Caco-2 (cell line): Measurements from ENCODE around the gene DPP9. TPM values are rescaled to one million over a fixed set of nuclear protein-coding genes. Genes with fewer than 3 reads are reported as not detected.

ENCODE experiments used
- BruUV-seq: library from RNA; stranded (reverse); fragments of 400-500 nt; replicated peaks from 2 replicates; lab custom pipeline; 2021; lab: Mats Ljungman, UMichigan
- CTCF ChIA-PET: fragments of 300-600 bp; sonication (Branson Sonifier 250); formaldehyde crosslinking; loops from one replicate; lab custom pipeline; 2022; ENCODE audit warnings: antibody characterized with exemption; lab: Charles Lee
- POLR2A ChIA-PET: fragments of 300-600 bp; sonication (Branson Sonifier 250); formaldehyde crosslinking; loops from one replicate; lab custom pipeline; 2022; ENCODE audit warnings: antibody characterized with exemption; lab: Charles Lee
- DNase-seq, 2 experiments: peaks; one replicate each; pipeline versions ENCODE4 v3.0.0 to v3.0.0-alpha.2; 2020 to 2022
- H3K27me3 ChIP-seq: replicated peaks from 2 replicates; pipeline ENCODE4 v1.6.0; 2011; ENCODE audit warnings: low read length; ENCODE audit not compliant: control insufficient read depth, insufficient read depth
- H3K36me3 ChIP-seq: 2 replicates; pipeline ENCODE4 v1.5.1; 2011; ENCODE audit warnings: low read length; ENCODE audit not compliant: control insufficient read depth, insufficient read depth
- H3K4me1 ChIP-seq: fragments of 250-450 bp; sonication (Bioruptor Pico); 2 replicates; pipeline ENCODE4 v1.5.1; 2020; ENCODE audit warnings: mild to moderate bottlenecking
- H3K4me3 ChIP-seq: 2 replicates; pipeline ENCODE4 v1.5.1; 2011; ENCODE audit warnings: low read depth, mild to moderate bottlenecking, control low read depth, low read length
- H3K9me3 ChIP-seq: fragments of 250-450 bp; sonication (Bioruptor Pico); 2 replicates; pipeline ENCODE4 v1.5.1; 2020; ENCODE audit warnings: mild to moderate bottlenecking, moderate library complexity
- H3K27ac Mint-ChIP-seq: one replicate; pipeline ENCODE4 v1.8.0; 2022; ENCODE audit warnings: mixed read lengths; ENCODE audit not compliant: unreplicated experiment
- H3K27me3 Mint-ChIP-seq: one replicate; pipeline ENCODE4 v1.8.0; 2022; ENCODE audit warnings: mixed read lengths; ENCODE audit not compliant: insufficient read depth, unreplicated experiment
- H3K36me3 Mint-ChIP-seq: one replicate; pipeline ENCODE4 v1.8.0; 2022; ENCODE audit warnings: mild to moderate bottlenecking, mixed read lengths; ENCODE audit not compliant: insufficient read depth, unreplicated experiment
- H3K4me1 Mint-ChIP-seq: one replicate; pipeline ENCODE4 v1.8.0; 2022; ENCODE audit warnings: low read depth, mixed read lengths; ENCODE audit not compliant: unreplicated experiment
- H3K4me3 Mint-ChIP-seq: one replicate; pipeline ENCODE4 v1.8.0; 2022; ENCODE audit warnings: mild to moderate bottlenecking, moderate library complexity, mixed read lengths; ENCODE audit not compliant: unreplicated experiment
- H3K9me3 Mint-ChIP-seq: one replicate; pipeline ENCODE4 v1.8.0; 2022; ENCODE audit warnings: mixed read lengths; ENCODE audit not compliant: unreplicated experiment
- intact Hi-C: fragments of 100-400 bp; cut with micrococcal nuclease; formaldehyde crosslinking; loops from one replicate; pipeline ENCODE4 v1.10.0; 2022; ENCODE audit not compliant: unreplicated experiment
- total RNA-seq: library from RNA; stranded (reverse); gene quantifications from 2 replicates; pipeline ENCODE4 v1.2.3, GENCODE V29; 2022
- TF ChIP-seq, protein P1 (sequence below), 2 experiments: fragments of 200-600 bp in 1 of 2; IDR thresholded peaks; 1 replicate in 1 of 2; 2 replicates in 1 of 2; pipeline versions ENCODE4 v1.5.1 to v1.8.0; 2011 to 2022; ENCODE audit warnings: antibody characterized with exemption in 1 of 2, control low read depth in 1 of 2, inconsistent platforms in 1 of 2, low read depth in 1 of 2, low read length in 1 of 2, mild to moderate bottlenecking in 1 of 2, moderate library complexity in 1 of 2; ENCODE audit not compliant: insufficient read depth in 1 of 2, severe bottlenecking in 1 of 2, unreplicated experiment in 1 of 2

DPP9 gene
- total RNA-seq, 1 experiment from 2014 or later = 63.2 TPM

DNA sequence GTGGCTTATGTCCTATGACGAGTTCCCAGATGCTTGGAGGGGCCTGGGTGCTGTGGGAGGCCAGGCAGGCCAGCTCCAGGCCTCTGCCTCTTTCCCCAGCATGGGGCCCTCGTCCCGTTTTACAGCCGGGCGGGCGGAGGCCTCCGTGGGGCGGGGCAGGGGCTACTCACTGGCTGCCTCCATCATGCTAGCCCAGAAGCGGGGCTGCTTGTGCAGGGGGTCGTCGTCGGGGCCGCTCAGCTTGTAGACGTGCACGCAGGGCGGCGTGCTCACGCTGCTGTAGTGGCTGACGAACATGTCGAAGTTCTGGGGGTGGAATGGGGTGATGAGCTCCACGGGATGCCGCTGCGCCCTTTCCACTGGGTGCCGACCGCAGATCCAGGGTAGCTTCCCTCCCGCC is 35.1 kb downstream of the DPP9 start:
- Histone ChIP-seq H3K27me3 (no peaks in the 10 kb centered on the region), H3K4me1 (no peaks in the 10 kb centered on the region), H3K9me3 (no peaks in the 10 kb centered on the region), H3K36me3 (no peaks in the 10 kb centered on the region; the same call in 1 of the 2 replicates), H3K4me3 (no peak overlapping the region)
- Mint-ChIP-seq H3K27me3 (no peaks in the 10 kb centered on the region), H3K27ac (no peak overlapping the region), H3K36me3 (peaks cover 39% of the 10 kb centered on the region), H3K4me3 (no peak overlapping the region), H3K9me3 (no peaks in the 10 kb centered on the region), H3K4me1 (no peaks in the 10 kb centered on the region)
- CTCF ChIA-PET = interaction anchor here (0.9 kb wide), 1 partner anchor 103 kb away, joined by 4 read pairs; the partner anchor contains the start of gene FEM1A
- TF ChIP-seq, protein P1, sequence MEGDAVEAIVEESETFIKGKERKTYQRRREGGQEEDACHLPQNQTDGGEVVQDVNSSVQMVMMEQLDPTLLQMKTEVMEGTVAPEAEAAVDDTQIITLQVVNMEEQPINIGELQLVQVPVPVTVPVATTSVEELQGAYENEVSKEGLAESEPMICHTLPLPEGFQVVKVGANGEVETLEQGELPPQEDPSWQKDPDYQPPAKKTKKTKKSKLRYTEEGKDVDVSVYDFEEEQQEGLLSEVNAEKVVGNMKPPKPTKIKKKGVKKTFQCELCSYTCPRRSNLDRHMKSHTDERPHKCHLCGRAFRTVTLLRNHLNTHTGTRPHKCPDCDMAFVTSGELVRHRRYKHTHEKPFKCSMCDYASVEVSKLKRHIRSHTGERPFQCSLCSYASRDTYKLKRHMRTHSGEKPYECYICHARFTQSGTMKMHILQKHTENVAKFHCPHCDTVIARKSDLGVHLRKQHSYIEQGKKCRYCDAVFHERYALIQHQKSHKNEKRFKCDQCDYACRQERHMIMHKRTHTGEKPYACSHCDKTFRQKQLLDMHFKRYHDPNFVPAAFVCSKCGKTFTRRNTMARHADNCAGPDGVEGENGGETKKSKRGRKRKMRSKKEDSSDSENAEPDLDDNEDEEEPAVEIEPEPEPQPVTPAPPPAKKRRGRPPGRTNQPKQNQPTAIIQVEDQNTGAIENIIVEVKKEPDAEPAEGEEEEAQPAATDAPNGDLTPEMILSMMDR (IDR thresholded peaks at IDR 0.05; ENCODE audit: insufficient read depth in 1 of 2, low read depth in 1 of 2, low read length in 1 of 2, severe bottlenecking in 1 of 2, unreplicated experiment in 1 of 2) = no peak
- POLR2A ChIA-PET = no interaction called here
- DNase-seq = no peak
- no TSS peak for BruUV-seq
- intact Hi-C loops = no loop called here

GRCh38 chr19:4687396-4687795 is 36.2 kb downstream of the DPP9 start:
- Histone ChIP-seq H3K4me1 (no peaks in the 10 kb centered on the region), H3K4me3 (no peak overlapping the region), H3K9me3 (no peaks in the 10 kb centered on the region), H3K27me3 (no peaks in the 10 kb centered on the region), H3K36me3 (no peaks in the 10 kb centered on the region; the same call in 1 of the 2 replicates)
- ChIA-PET POLR2A (no interaction called here), CTCF (no interaction called here)
- no peaks in the 10 kb centered on the region for H3K9me3 Mint-ChIP-seq
- no TSS peak for BruUV-seq
- H3K27me3 Mint-ChIP-seq = no peaks in the 10 kb centered on the region
- H3K36me3 Mint-ChIP-seq = peaks cover 34% of the 10 kb centered on the region
- DNase-seq = no peak
- intact Hi-C loops = no loop called here
- H3K27ac Mint-ChIP-seq = no peak overlapping the region
- H3K4me1 Mint-ChIP-seq = no peaks in the 10 kb centered on the region
- H3K4me3 Mint-ChIP-seq = no peak overlapping the region
- TF ChIP-seq, protein P1 (IDR thresholded peaks at IDR 0.05; ENCODE audit: insufficient read depth in 1 of 2, low read depth in 1 of 2, low read length in 1 of 2, severe bottlenecking in 1 of 2, unreplicated experiment in 1 of 2) = no peak

DNA sequence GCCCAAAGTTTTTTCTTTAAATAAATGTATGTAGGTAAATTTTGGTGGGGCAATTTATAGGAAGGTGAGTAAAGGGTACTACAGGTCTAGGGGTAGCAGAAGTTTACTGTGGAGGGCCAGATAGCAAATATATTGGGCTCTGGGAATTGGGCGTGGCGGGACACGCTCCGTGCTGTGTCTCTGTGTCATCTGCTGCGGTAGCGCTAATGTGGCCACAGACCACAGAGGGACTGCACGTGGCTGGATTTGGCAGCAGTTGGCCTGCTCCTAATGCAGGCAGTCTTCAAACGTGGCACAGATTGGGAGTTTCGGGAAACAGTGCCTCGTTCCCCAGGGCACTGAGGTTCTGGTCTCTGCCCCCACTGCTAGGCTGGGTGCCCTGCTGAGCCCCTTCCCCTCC is 36.9 kb downstream of the DPP9 start:
- H3K4me1 ChIP-seq = no peaks in the 10 kb centered on the region
- H3K4me1 Mint-ChIP-seq = no peaks in the 10 kb centered on the region
- no peak overlapping the region for H3K4me3 ChIP-seq
- intact Hi-C loops = no loop called here
- no TSS peak for BruUV-seq
- peaks cover 34% of the 10 kb centered on the region for H3K36me3 Mint-ChIP-seq
- no peak for DNase-seq
- TF ChIP-seq, protein P1 (IDR thresholded peaks at IDR 0.05; ENCODE audit: insufficient read depth in 1 of 2, low read depth in 1 of 2, low read length in 1 of 2, severe bottlenecking in 1 of 2, unreplicated experiment in 1 of 2) = no peak
- H3K27ac Mint-ChIP-seq = no peak overlapping the region
- no peaks in the 10 kb centered on the region for H3K27me3 Mint-ChIP-seq
- H3K36me3 ChIP-seq = no peaks in the 10 kb centered on the region; the same call in 1 of the 2 replicates
- no peaks in the 10 kb centered on the region for H3K9me3 ChIP-seq
- H3K4me3 Mint-ChIP-seq = no peak overlapping the region
- H3K9me3 Mint-ChIP-seq = no peaks in the 10 kb centered on the region
- no peaks in the 10 kb centered on the region for H3K27me3 ChIP-seq
- CTCF ChIA-PET = no interaction called here
- POLR2A ChIA-PET = no interaction called here
